SK-N-SH treated with all-trans-retinoic acid at 6 μM for 48 hours (cell line): ENCODE data around the gene SLCO3A1.

Source experiments
- ARNTL ChIP-seq: fragments of 450-650 bp; formaldehyde crosslinking; IDR thresholded peaks from 2 replicates; pipeline ENCODE4 v1.5.0; 2020; ENCODE audit warnings: low read depth, mild to moderate bottlenecking, moderate library complexity, borderline replicate concordance
- TCF4 ChIP-seq: fragments of 250-450 bp; sonication (Bioruptor Pico); IDR thresholded peaks from 2 replicates; pipeline ENCODE4 v1.8.0; 2021; ENCODE audit warnings: mild to moderate bottlenecking, moderate library complexity, borderline replicate concordance
- ZFP30 ChIP-seq: fragments of 450-650 bp; formaldehyde crosslinking; IDR thresholded peaks from 2 replicates; pipeline ENCODE4 v1.5.0; 2022; ENCODE audit warnings: mild to moderate bottlenecking, moderate library complexity

GRCh38 chr15:92146511-92147150 is 293.1 kb downstream of the SLCO3A1 start:
- no peak for TF ChIP-seq ZFP30 (CRISPR knock-in tag)
- no peak for TF ChIP-seq ARNTL (CRISPR knock-in tag)
- no peak for TF ChIP-seq TCF4 (CRISPR knock-in tag)
